ENCODE measurements around the gene RNF115. TPM values are rescaled to one million over a fixed set of nuclear protein-coding genes. Genes with fewer than 3 reads are reported as not detected.

Gene RNF115
- total and polyA plus RNA-seq, 2 donors (not counting 3 experiments of a cell fraction or from before 2014, with no cell fraction given): 7.6 to 17.3 TPM

DNA sequence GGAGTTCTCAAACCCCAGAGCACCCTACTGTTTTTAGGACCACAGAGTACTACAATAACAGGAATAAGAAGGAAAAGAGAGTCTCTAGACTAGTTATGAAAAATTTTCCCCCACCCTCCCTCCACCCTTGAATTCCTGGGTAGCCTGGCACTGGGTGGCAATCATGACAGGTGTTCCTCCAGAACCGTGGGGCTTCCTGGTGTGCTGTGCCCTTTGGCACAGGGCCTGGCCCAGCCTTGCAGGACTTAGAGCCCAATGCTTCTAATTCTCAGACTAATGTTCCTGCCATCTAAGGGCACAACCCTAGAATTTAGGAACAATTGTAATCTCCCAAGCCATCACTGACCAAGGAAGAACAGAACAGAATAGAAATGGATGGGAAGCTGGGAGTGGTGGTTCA, 106.1 kb downstream of the RNF115 start:
- Histone ChIP-seq H3K9me1 (replicated peaks; ENCODE audit: control insufficient read depth, extremely low read depth, insufficient read depth, low read length) (no peaks in the 10 kb centered on the region), H3K36me3 (ENCODE audit: control insufficient read depth in 2 of 2, extremely low read depth in 1 of 2, insufficient read depth in 2 of 2, low read length in 2 of 2) (no peaks in the 10 kb centered on the region), H2AFZ (ENCODE audit: low read depth, low read length) (no peak overlapping the region), H3K79me2 (ENCODE audit: control insufficient read depth, insufficient read depth, low read length) (no peaks in the 10 kb centered on the region), H3K4me2 (ENCODE audit: insufficient read depth, low read length) (no peak overlapping the region), H3K27ac (ENCODE audit: insufficient read depth, low read depth, low read length) (no peak overlapping the region), H4K20me1 (replicated peaks; ENCODE audit: control insufficient read depth, extremely low read depth, insufficient read depth, low read length) (no peaks in the 10 kb centered on the region), H3K4me1 (ENCODE audit: control insufficient read depth, extremely low read depth, insufficient read depth, low read length) (peaks cover 9% of the 10 kb centered on the region), H3K9ac (replicated peaks; ENCODE audit: extremely low read depth, insufficient read depth, low read length) (no peak overlapping the region), H3K9me3 (replicated peaks; ENCODE audit: control insufficient read depth, insufficient read depth, low read length) (no peaks in the 10 kb centered on the region), H3K4me3 (replicated peaks in 1 of 3; ENCODE audit: insufficient read depth in 1 of 3, low read depth in 1 of 3, low read length in 3 of 3) (no peak overlapping the region), H3K27me3 (ENCODE audit: control insufficient read depth in 2 of 2, insufficient read depth in 2 of 2, low read length in 2 of 2) (peaks cover 0 to 4% of the 10 kb centered on the region in 2 experiments)
- CTCF ChIA-PET: no interaction called here
- FAIRE-seq: no peak
- POLR2A ChIA-PET: no interaction called here
- intact Hi-C loops (cut with micrococcal nuclease) (no loop called here), dilution Hi-C loops (cut with MboI; ENCODE audit: extremely low pct_ligation_motif_present, low sequenced_read_pairs) (no loop called here)
- TF ChIP-seq, protein P1, sequence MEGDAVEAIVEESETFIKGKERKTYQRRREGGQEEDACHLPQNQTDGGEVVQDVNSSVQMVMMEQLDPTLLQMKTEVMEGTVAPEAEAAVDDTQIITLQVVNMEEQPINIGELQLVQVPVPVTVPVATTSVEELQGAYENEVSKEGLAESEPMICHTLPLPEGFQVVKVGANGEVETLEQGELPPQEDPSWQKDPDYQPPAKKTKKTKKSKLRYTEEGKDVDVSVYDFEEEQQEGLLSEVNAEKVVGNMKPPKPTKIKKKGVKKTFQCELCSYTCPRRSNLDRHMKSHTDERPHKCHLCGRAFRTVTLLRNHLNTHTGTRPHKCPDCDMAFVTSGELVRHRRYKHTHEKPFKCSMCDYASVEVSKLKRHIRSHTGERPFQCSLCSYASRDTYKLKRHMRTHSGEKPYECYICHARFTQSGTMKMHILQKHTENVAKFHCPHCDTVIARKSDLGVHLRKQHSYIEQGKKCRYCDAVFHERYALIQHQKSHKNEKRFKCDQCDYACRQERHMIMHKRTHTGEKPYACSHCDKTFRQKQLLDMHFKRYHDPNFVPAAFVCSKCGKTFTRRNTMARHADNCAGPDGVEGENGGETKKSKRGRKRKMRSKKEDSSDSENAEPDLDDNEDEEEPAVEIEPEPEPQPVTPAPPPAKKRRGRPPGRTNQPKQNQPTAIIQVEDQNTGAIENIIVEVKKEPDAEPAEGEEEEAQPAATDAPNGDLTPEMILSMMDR (IDR thresholded peaks at IDR 0.05; ENCODE audit: extremely low read depth in 1 of 2, insufficient read depth in 1 of 2, low read depth in 1 of 2, low read length in 2 of 2): no peak
- no peak for TF ChIP-seq JUN (IDR thresholded peaks at IDR 0.05; ENCODE audit: borderline replicate concordance, insufficient read depth, insufficient read length, low read depth)
- TF ChIP-seq POLR2A (IDR thresholded peaks at IDR 0.05; ENCODE audit: low read depth, low read length): no peak
- no peak for TF ChIP-seq FOS (IDR thresholded peaks at IDR 0.05; ENCODE audit: borderline replicate concordance, insufficient read depth, low read length)
- BruUV-seq (replicated peaks): no TSS peak
- no peak for DNase-seq (ENCODE audit: low read depth, low spot score)

GRCh38 chr1:145716641-145717345, 107.1 kb downstream of the RNF115 start:
- FAIRE-seq (no peak), DNase-seq (ENCODE audit: low read depth, low spot score) (no peak)
- CTCF ChIA-PET: no interaction called here
- no peak overlapping the region for H3K4me2 ChIP-seq (ENCODE audit: insufficient read depth, low read length)
- no peaks in the 10 kb centered on the region for H3K79me2 ChIP-seq (ENCODE audit: control insufficient read depth, insufficient read depth, low read length)
- no peak overlapping the region for H2AFZ ChIP-seq (ENCODE audit: low read depth, low read length)
- H3K9me3 ChIP-seq (replicated peaks; ENCODE audit: control insufficient read depth, insufficient read depth, low read length): no peaks in the 10 kb centered on the region
- intact Hi-C loops (cut with micrococcal nuclease) (no loop called here), dilution Hi-C loops (cut with MboI; ENCODE audit: extremely low pct_ligation_motif_present, low sequenced_read_pairs) (no loop called here)
- TF ChIP-seq, protein P1 (IDR thresholded peaks at IDR 0.05; ENCODE audit: extremely low read depth in 1 of 2, insufficient read depth in 1 of 2, low read depth in 1 of 2, low read length in 2 of 2): no peak
- TF ChIP-seq FOS (IDR thresholded peaks at IDR 0.05; ENCODE audit: borderline replicate concordance, insufficient read depth, low read length): no peak
- TF ChIP-seq POLR2A (IDR thresholded peaks at IDR 0.05; ENCODE audit: low read depth, low read length): no peak
- no peak for TF ChIP-seq POLR2AphosphoS5 (IDR thresholded peaks at IDR 0.05; ENCODE audit: insufficient read depth, low read depth, low read length)
- TF ChIP-seq JUN (IDR thresholded peaks at IDR 0.05; ENCODE audit: borderline replicate concordance, insufficient read depth, insufficient read length, low read depth): no peak
- no peak for TF ChIP-seq EZH2 (IDR thresholded peaks at IDR 0.05; ENCODE audit: borderline replicate concordance, low read depth, low read length, severe bottlenecking)
- TF ChIP-seq, protein P2, sequence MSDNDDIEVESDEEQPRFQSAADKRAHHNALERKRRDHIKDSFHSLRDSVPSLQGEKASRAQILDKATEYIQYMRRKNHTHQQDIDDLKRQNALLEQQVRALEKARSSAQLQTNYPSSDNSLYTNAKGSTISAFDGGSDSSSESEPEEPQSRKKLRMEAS (IDR thresholded peaks at IDR 0.05; ENCODE audit: insufficient read depth, insufficient read length): no peak
- no peak for TF ChIP-seq GATA2 (IDR thresholded peaks at IDR 0.05; ENCODE audit: insufficient read depth, insufficient read length, low read depth, low read length)
- TF ChIP-seq MYC (IDR thresholded peaks at IDR 0.05; ENCODE audit: low read depth, low read length): no peak
- H3K36me3 ChIP-seq (ENCODE audit: control insufficient read depth in 2 of 2, extremely low read depth in 1 of 2, insufficient read depth in 2 of 2, low read length in 2 of 2): no peaks in the 10 kb centered on the region
- no peaks in the 10 kb centered on the region for H3K9me1 ChIP-seq (replicated peaks; ENCODE audit: control insufficient read depth, extremely low read depth, insufficient read depth, low read length)
- H4K20me1 ChIP-seq (replicated peaks; ENCODE audit: control insufficient read depth, extremely low read depth, insufficient read depth, low read length): no peaks in the 10 kb centered on the region
- H3K4me1 ChIP-seq (ENCODE audit: control insufficient read depth, extremely low read depth, insufficient read depth, low read length): peaks cover 9% of the 10 kb centered on the region
- no peak overlapping the region for H3K27ac ChIP-seq (ENCODE audit: insufficient read depth, low read depth, low read length)
- H3K4me3 ChIP-seq (replicated peaks in 1 of 3; ENCODE audit: insufficient read depth in 1 of 3, low read depth in 1 of 3, low read length in 3 of 3): no peak overlapping the region
- peaks cover 0 to 4% of the 10 kb centered on the region in 2 experiments for H3K27me3 ChIP-seq (ENCODE audit: control insufficient read depth in 2 of 2, insufficient read depth in 2 of 2, low read length in 2 of 2)
- POLR2A ChIA-PET: no interaction called here
- no peak overlapping the region for H3K9ac ChIP-seq (replicated peaks; ENCODE audit: extremely low read depth, insufficient read depth, low read length)
- BruUV-seq (replicated peaks): no TSS peak
